HCT116 (cell line): ENCODE measurements around the gene CKS1B. TPM values are rescaled to one million over a fixed set of nuclear protein-coding genes. Genes with fewer than 3 reads are reported as not detected.

Experiments used
- ATAC-seq: fragments of 200-7000 bp; cut with Tn5 transposase; 2 replicates; pipeline ENCODE4 v1.9.1; 2020; ENCODE audit warnings: mild to moderate bottlenecking, moderate library complexity
- BruUV-seq: library from RNA; stranded (reverse); fragments of 400-500 nt; replicated peaks from 2 replicates; lab custom pipeline; 2021; lab: Mats Ljungman, UMichigan
- CTCF ChIA-PET: fragments of 300-600 bp; sonication (Branson Sonifier 250); formaldehyde crosslinking; loops from one replicate; lab custom pipeline; 2021; ENCODE audit warnings: antibody characterized with exemption; lab: Charles Lee
- POLR2A ChIA-PET: fragments of 300-600, 350-600 bp; sonication (Branson Sonifier 250); formaldehyde crosslinking; loops from one replicate; lab custom pipeline; 2021; ENCODE audit warnings: antibody characterized with exemption; lab: Charles Lee
- RAD21 ChIA-PET, 2 experiments: fragments of 300-600 bp; sonication (Branson Sonifier 250); formaldehyde crosslinking; loops; one replicate each; lab custom pipeline; 2023; ENCODE audit warnings: low total read pairs in 2 of 2; ENCODE audit not compliant: uncharacterized antibody in 2 of 2, unreplicated experiment in 2 of 2, low non-redundant PET in 1 of 2; lab: Charles Lee
- DNase-seq: peaks from one replicate; pipeline ENCODE4 v3.0.0-alpha.2; 2010; ENCODE audit warnings: low read depth, low spot score
- H2AFZ ChIP-seq: fragments of 200-600 bp; shearing (Covaris generic), sonication (generic); 2 replicates; pipeline ENCODE4 v1.6.1; 2017; ENCODE audit warnings: low read depth, mixed run types, mixed read lengths, antibody characterized with exemption, low read length; ENCODE audit not compliant: poor library complexity, severe bottlenecking
- H3K27ac ChIP-seq: 2 replicates; pipeline ENCODE4 v1.5.1; 2012; ENCODE audit warnings: low read depth, low read length
- H3K27me3 ChIP-seq: fragments of 200-600 bp; sonication (generic); 2 replicates; pipeline ENCODE4 v1.6.1; 2016; ENCODE audit warnings: mixed run types, low read length, mixed read lengths; ENCODE audit not compliant: insufficient read depth
- H3K36me3 ChIP-seq, 2 experiments: fragments of 200-500 bp in 1 of 2; fragments of 200-600 bp in 1 of 2; sonication (Bioruptor generic) in 1 of 2; sonication (generic) in 1 of 2; 2 replicates each; pipeline versions ENCODE4 v1.5.1 to v1.6.1; 2014 to 2016; ENCODE audit warnings: low read length in 2 of 2, inconsistent platforms in 1 of 2, mixed read lengths in 1 of 2, mixed run types in 1 of 2; ENCODE audit not compliant: insufficient read depth in 2 of 2, control insufficient read depth in 1 of 2
- H3K4me1 ChIP-seq, 2 experiments: fragments of 200-600 bp in 1 of 2; sonication (generic) in 1 of 2; 2 replicates each; pipeline versions ENCODE4 v1.5.1 to v1.6.1; 2012 to 2017; ENCODE audit warnings: low read length in 2 of 2, inconsistent platforms in 1 of 2, mild to moderate bottlenecking in 1 of 2, mixed read lengths in 1 of 2, mixed run types in 1 of 2, moderate library complexity in 1 of 2; ENCODE audit not compliant: insufficient read depth in 2 of 2, control insufficient read depth in 1 of 2
- H3K4me2 ChIP-seq: fragments of 200-600 bp; sonication (generic); 2 replicates; pipeline ENCODE4 v1.6.1; 2017; ENCODE audit warnings: mixed run types, low read length, mixed read lengths
- H3K4me3 ChIP-seq, 2 experiments: fragments of 200-600 bp in 1 of 2; sonication (generic) in 1 of 2; replicated peaks in 1 of 2; 2 replicates each; pipeline ENCODE4 v1.5.1; 2011 to 2016; ENCODE audit warnings: low read length in 2 of 2, control low read depth in 1 of 2, low read depth in 1 of 2, mild to moderate bottlenecking in 1 of 2, mixed read lengths in 1 of 2, mixed run types in 1 of 2
- H3K79me2 ChIP-seq: fragments of 200-600 bp; sonication (generic); 2 replicates; pipeline ENCODE4 v1.6.1; 2017; ENCODE audit warnings: mild to moderate bottlenecking, mixed run types, low read length, moderate library complexity, mixed read lengths; ENCODE audit not compliant: insufficient read depth
- H3K9ac ChIP-seq: fragments of 200-600 bp; sonication (generic); 2 replicates; pipeline ENCODE4 v1.6.1; 2016; ENCODE audit warnings: low read length, mixed read lengths
- H3K9me2 ChIP-seq: fragments of 200-600 bp; sonication (generic), shearing (Covaris generic); 2 replicates; pipeline ENCODE4 v1.6.1; 2017; ENCODE audit warnings: mixed run types, mild to moderate bottlenecking, moderate library complexity; ENCODE audit not compliant: insufficient read depth
- H3K9me3 ChIP-seq, 2 experiments: fragments of 200-500 bp in 1 of 2; fragments of 200-600 bp in 1 of 2; sonication (Bioruptor generic) in 1 of 2; sonication (generic) in 1 of 2; 2 replicates each; pipeline ENCODE4 v1.6.1; 2014 to 2017; ENCODE audit warnings: low read length in 2 of 2, mixed read lengths in 2 of 2, inconsistent platforms in 1 of 2, low read depth in 1 of 2, mild to moderate bottlenecking in 1 of 2, mixed run types in 1 of 2, moderate library complexity in 1 of 2; ENCODE audit not compliant: control insufficient read depth in 1 of 2, insufficient read depth in 1 of 2
- H4K20me1 ChIP-seq: fragments of 200-600 bp; sonication (generic), shearing (Covaris generic); 2 replicates; pipeline ENCODE4 v1.6.1; 2017; ENCODE audit warnings: mixed run types, mild to moderate bottlenecking, moderate library complexity; ENCODE audit not compliant: insufficient read depth
- CEBPB ChIP-seq: IDR thresholded peaks from 2 replicates; pipeline ENCODE4 v1.6.1; 2012; ENCODE audit warnings: low read depth
- CTCF ChIP-seq, 3 experiments: fragments of 200-600 bp in 1 of 3; sonication (generic) in 1 of 3; IDR thresholded peaks in 2 of 3; conservative IDR thresholded peaks in 1 of 3; 2 replicates each; pipeline ENCODE4 v1.5.1; 2012 to 2017; ENCODE audit warnings: low read depth in 2 of 3, low read length in 2 of 3, antibody characterized with exemption in 1 of 3, borderline replicate concordance in 1 of 3, control low read depth in 1 of 3, mild to moderate bottlenecking in 1 of 3, mixed read lengths in 1 of 3, mixed run types in 1 of 3, moderate library complexity in 1 of 3; ENCODE audit not compliant: insufficient read depth in 1 of 3
- EZH2 ChIP-seq: fragments of 200-600 bp; sonication (generic); IDR thresholded peaks from 2 replicates; pipeline ENCODE4 v1.6.1; 2017; ENCODE audit warnings: antibody characterized with exemption, mixed run types
- POLR2A ChIP-seq: IDR thresholded peaks from 2 replicates; pipeline ENCODE4 v1.7.0; 2011; ENCODE audit warnings: borderline replicate concordance; ENCODE audit not compliant: insufficient read depth, insufficient read length; ENCODE audit errors: extremely low read depth
- POLR2AphosphoS5 ChIP-seq: IDR thresholded peaks from 2 replicates; pipeline ENCODE4 v1.6.1; 2011; ENCODE audit warnings: mild to moderate bottlenecking, low read depth, low read length, moderate library complexity
- SRF ChIP-seq: IDR thresholded peaks from 2 replicates; pipeline ENCODE4 v1.6.1; 2012; ENCODE audit warnings: low read depth
- ZFX ChIP-seq: fragments of 450-650 bp; IDR thresholded peaks from 2 replicates; pipeline ENCODE4 v1.6.1; 2017
- intact Hi-C: fragments of 100-400 bp; cut with micrococcal nuclease; formaldehyde crosslinking; loops from 2 replicates; pipeline ENCODE4 v1.10.0; 2022
- total RNA-seq: library from RNA; stranded (reverse); gene quantifications from one replicate; pipeline ENCODE4 v1.2.1, GENCODE V29; 2021; ENCODE audit not compliant: unreplicated experiment
- TF ChIP-seq, protein P1 (sequence below): IDR thresholded peaks from 2 replicates; pipeline ENCODE4 v1.6.1; 2012

Gene CKS1B
- total RNA-seq, 1 experiment from 2014 or later = 229 TPM

GRCh38 chr1:154940213-154940560, 34.3 kb upstream of the CKS1B start:
- H3K27ac ChIP-seq = no peak overlapping the region
- POLR2A ChIA-PET = interaction anchor here (0.8 kb wide), 1 partner anchor 8 kb away, joined by 3 read pairs; no protein-coding TSS in a partner anchor

More at GRCh38 chr1:154940213-154940560, 34.3 kb upstream of the CKS1B start:
- DNase-seq = no peak
- intact Hi-C loops = no loop called here
- RAD21 ChIA-PET = no interaction called here
- Histone ChIP-seq H3K4me2 (no peak overlapping the region), H3K27me3 (no peaks in the 10 kb centered on the region), H3K4me1 (peaks cover 15 to 47% of the 10 kb centered on the region in 2 experiments), H2AFZ (no peak overlapping the region), H3K79me2 (no peaks in the 10 kb centered on the region), H3K9me2 (no peaks in the 10 kb centered on the region), H3K4me3 (no peak overlapping the region), H4K20me1 (no peaks in the 10 kb centered on the region), H3K9ac (no peak overlapping the region), H3K36me3 (no peaks in the 10 kb centered on the region), H3K9me3 (no peaks in the 10 kb centered on the region)
- CTCF ChIA-PET = interaction anchor here (1.1 to 1.5 kb wide), 2 partner anchors 270 to 381 kb away, joined by 3 read pairs; no protein-coding TSS in a partner anchor
- TF ChIP-seq SRF = no peak
- no peak for TF ChIP-seq POLR2AphosphoS5
- no peak for TF ChIP-seq CEBPB
- TF ChIP-seq ZFX = no peak
- no peak for TF ChIP-seq POLR2A
- TF ChIP-seq, protein P1, sequence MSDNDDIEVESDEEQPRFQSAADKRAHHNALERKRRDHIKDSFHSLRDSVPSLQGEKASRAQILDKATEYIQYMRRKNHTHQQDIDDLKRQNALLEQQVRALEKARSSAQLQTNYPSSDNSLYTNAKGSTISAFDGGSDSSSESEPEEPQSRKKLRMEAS = no peak
- TF ChIP-seq CTCF (IDR thresholded peaks at IDR 0.05 in 2 of 3, conservative IDR thresholded peaks at IDR 0.05 in 1 of 3; ENCODE audit: borderline replicate concordance in 1 of 3, insufficient read depth in 1 of 3, low read depth in 2 of 3, low read length in 2 of 3) = no peak
- TF ChIP-seq EZH2 = no peak
- no TSS peak for BruUV-seq
- no peak for ATAC-seq
